Measurements from ENCODE around the gene MTMR6.
A peak's percentile ranks its signal among the peaks of the same experiment; 100 is the strongest.
"Not testable (repeated sequence)": the region's sequence is repeated elsewhere in the genome, so short reads cannot be mapped to it uniquely, and the experiment has no call there.

Gene MTMR6

GRCh38 chr13:25286969-25287961 is at the start of gene MTMR6:
TSS of gene MTMR6 (minus strand) at chr13:25287488. CDS start at chr13:25287247, 241 bp downstream.
- DNase-seq, result peak; percentile 15

DNA sequence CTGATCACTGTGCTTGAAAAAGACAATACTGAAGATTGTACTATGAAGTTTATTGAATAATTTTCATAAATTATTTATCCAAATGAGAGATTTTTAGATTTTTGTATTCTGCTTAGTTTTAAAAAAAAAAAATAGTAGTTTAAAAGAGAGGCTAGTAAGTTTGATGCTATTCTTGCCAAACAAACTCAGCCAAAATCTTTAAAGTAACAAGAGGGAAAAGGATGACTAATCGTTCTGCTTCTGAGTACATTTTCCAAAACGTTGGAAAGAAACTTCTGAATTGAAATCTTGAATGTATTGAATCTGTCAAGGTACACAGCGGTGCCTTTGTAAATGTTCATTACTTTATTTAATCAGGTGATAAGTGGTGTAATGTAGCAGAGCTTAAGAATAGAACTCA is 48.6 kb upstream of the MTMR6 start:
- DNase-seq, result no peak

DNA sequence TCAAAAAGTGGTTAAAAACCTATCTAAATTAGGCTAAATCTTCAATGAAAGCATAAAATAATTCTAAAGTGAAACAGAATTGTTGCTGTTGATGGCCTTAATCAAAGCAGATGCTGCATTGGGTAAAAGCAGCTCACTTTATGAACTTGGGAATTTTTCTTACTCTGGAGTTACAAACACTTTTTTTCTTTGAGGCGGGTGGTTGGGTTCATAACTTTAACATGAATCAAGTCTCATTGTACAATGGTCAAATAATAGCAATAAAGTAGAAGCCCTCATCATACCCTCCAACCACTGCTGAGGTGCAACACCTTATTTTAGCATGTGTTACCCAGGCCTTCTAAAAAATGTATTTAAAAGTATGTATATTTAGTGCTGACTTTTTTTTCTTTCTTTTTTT is 43.3 kb upstream of the MTMR6 start:
- DNase-seq, result no peak

DNA sequence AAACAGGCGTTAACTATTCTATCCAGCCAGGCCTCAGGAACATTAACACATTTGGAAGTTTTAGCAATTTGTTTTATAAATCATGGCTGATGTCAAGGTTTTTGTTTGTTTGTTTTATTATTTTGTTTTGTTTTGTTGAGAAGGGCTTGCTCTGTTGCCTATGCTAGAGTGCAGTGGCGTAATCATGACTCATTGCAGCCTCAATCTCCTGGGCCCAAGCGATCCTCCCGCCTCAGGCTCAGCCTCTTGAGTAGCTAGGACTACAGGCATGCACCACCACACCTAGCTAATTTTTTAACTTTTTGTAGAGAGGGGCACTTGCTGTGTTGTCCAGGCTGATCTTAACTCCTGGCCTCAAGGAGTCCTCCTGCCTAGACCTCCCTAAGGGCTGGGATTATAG is 42.4 kb upstream of the MTMR6 start:
- DNase-seq, result no peak

DNA sequence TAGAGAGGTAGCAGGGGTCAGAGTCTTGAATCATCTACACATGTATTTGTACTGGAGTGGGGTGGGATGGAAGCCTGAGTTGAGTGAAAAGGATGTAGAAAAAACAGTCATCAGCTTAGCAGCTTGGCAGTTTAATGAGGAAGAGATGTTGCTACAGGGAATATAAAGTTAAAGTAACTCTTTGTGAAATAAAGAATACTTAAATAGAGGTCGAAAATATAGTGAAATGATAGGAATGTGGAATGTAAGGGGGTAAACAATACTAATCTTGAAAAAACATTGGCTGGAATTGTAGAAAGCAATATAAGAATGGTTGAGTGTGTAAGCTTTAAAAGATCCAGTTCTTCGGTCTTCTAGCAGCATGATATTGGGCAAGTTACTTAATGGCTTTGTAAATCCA is 36.8 kb upstream of the MTMR6 start:
- DNase-seq, result no peak

DNA sequence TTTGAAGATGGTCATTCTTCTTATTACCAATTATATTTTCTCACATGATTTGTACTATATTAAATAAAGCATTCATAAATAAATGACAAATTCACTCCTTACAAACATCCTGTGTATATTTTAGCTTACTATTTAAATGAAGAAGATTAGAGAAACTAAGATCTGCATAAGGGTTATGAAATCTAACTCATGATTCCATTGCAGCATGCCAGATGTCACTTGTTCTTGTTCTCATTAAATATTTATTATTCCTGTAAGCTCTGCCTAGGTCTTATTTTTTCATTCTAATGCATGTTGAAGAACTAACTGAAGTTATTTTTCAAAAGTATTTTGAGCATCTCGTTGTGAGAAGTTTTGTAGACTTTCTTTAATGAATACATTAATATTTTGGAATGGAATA is 32.5 kb upstream of the MTMR6 start:
- no peak for DNase-seq

GRCh38 chr13:25318946-25319345 is 31.7 kb upstream of the MTMR6 start:
- DNase-seq, result not testable (repeated sequence)

GRCh38 chr13:25310891-25311290 is 23.6 kb upstream of the MTMR6 start:
- DNase-seq, result no peak

GRCh38 chr13:25306671-25307464 is 19.6 kb upstream of the MTMR6 start:
- DNase-seq, result no peak

GRCh38 chr13:25302121-25302520 is 14.8 kb upstream of the MTMR6 start:
- no peak for DNase-seq

- DNase-seq, result peak; percentile 15
Measured at GRCh38 chr13:25301347-25302113, 14.2 kb upstream of the MTMR6 start, which contains the start of gene NUP58. TSS of gene NUP58 (plus strand) at chr13:25301625. CDS start at chr13:25301774, 149 bp downstream.

DNA sequence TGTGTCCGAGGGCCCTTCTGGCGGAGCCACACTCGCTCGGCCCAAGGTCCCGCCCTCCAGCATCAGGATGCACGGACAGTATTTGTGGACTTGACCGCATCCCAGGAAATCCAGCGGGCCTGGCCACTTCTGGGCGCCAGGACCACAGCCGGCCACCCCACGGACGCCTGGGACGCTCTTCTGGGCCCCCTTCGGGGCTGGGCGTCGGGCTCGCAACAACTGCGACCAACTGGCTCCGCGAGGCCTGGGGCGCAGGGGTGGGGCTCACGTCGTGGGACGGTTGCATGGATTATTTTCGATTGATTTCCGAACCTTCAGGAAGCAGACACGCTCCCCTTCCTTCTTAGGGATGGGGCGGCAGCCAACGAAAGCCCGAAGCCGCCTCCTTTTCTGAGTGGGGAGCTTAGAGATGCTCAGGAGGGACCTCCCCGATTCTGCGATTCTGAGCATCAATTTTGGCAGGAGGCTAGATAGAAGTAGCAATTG is 13.6 kb upstream of the MTMR6 start:
- DNase-seq, result no peak

DNA sequence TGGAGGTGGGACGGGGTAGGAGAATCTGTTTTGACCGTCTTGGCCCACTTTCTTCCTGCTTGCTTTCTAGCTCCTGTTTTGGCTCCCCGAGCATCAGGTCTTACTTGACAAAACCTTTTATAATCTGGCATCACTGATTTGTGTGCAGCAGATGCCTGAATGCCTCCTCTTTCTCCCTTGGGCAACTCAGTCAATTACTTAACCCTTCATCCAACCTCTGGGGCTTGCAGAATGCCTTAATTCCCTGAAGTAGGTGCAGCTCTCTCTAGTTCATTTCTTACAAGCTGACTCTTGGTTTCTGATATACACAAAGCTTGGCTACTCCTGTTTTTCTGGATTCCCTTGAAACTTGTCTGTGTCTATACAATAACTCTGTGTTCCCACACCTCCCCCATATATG is 8.4 kb upstream of the MTMR6 start:
- DNase-seq, result no peak

DNA sequence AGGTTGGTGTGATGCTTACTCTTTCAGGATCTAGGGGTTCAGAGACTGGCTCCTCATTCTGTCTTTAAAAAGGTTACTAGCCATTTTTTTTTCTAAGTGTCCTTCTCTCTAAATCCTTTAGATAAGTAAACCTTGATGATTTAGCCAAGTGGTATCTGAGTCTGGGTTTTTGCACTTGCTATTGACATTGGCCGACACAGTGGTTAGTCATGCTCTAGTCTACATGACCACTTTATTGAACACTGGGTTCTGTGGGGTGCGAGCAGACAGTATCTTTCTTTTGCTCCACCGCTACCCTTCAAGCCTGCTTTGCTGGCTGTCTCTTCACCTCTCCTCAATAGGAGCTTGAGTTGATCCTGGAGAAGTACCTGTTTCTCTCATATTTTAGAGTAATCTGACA is 7.9 kb upstream of the MTMR6 start:
- DNase-seq, result no peak

- DNase-seq, result no peak
Measured at GRCh38 chr13:25292301-25292700, 5.0 kb upstream of the MTMR6 start.

DNA sequence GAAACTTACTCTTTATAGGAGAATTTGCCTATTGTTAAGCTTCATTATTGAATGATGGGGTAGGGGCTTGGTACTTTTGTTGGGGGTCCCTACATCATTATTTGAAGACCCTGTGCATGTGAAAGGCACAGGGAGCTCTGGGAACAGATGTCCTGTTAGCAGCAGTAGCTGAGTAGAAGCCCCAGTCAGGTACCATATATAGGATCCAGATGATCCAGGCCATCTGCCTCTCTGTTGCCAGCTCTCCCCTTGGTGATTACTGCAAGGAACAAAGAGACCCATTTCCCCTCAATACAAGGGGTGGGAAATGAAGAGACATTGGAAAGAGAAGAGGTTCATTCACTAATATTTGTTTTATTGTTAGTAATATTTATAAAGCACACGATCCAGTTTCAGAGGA is 4.4 kb upstream of the MTMR6 start:
- DNase-seq, result no peak

DNA sequence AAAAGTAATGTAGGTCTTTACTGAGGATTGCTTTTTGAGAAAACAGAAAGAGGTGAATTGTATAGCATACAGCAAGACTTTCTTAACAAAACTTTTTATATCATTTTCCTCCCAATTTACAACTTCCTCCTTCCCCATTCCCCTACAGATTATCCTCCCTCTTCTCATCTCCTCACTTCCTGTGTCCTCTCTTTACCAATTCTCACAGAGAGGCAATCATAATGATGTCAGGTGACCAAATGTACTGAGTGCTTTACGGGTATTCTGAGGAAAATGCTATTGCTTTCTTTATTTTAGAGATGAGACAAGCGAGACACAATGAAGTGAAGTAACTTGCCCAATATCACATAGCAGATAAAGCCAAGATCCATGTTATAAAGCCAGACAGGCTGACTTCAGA is 1.7 kb upstream of the MTMR6 start:
- no peak for DNase-seq

- DNase-seq, result peak; percentile 14
Measured at GRCh38 chr13:25286308-25286968, 850 bp downstream of the MTMR6 start.

- no peak for DNase-seq
Measured at GRCh38 chr13:25281935-25282332, 5.4 kb downstream of the MTMR6 start.

- DNase-seq, result no peak
Measured at GRCh38 chr13:25281193-25281934, 5.9 kb downstream of the MTMR6 start.

- no peak for DNase-seq
Measured at GRCh38 chr13:25280396-25280795, 6.9 kb downstream of the MTMR6 start.

- no peak for DNase-seq
Measured at GRCh38 chr13:25276748-25277147, 10.5 kb downstream of the MTMR6 start.
